Fibroblast of skin of right quadriceps (primary cell): ENCODE data around the gene ERBB4.
"Not testable (repeated sequence)": the region's sequence is repeated elsewhere in the genome, so short reads cannot be mapped to it uniquely, and the experiment has no call there.

ENCODE experiments used
- DNase-seq: peaks from one replicate; pipeline ENCODE4 v3.0.0-alpha.2; 2013

The ERBB4 gene

DNA sequence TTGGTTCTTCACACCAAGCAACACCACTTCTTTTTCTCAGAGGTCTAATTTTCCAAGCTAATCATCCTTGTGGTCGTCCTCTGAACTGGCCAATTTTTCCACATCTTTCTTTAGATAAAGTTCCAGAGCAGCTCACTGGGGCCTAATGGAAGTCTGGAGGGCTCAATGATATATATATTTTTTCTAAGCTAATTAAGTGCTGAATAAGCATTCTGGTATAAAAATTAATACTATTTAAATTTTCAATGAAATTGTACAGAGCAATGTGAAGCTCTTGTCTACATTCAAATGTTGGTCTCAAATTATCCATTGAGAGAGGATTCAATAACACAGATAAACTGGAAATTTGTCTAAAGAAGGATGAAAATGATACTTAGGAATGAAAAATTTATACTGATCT is 866.6 kb downstream of the ERBB4 start:
- DNase-seq, result no peak

DNA sequence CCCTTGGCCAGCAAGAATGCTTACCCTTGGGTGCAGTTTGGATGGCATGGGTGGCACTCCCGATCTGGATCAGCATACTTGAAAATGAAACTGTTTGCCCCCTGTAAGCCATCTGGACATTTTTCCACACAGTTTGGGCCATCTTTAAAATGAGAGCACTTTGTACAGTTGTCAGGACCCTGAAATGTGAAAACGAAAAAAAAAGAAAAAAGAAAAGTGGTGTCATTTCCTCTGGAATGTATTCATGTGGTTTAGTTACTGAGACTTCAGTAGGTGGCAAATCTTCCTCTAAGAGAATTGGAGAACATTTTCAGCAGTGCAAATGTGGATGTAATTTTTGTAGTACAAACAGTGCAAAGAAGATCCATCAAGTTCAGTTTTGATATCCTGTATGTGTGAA is 873.3 kb downstream of the ERBB4 start:
- no peak for DNase-seq

DNA sequence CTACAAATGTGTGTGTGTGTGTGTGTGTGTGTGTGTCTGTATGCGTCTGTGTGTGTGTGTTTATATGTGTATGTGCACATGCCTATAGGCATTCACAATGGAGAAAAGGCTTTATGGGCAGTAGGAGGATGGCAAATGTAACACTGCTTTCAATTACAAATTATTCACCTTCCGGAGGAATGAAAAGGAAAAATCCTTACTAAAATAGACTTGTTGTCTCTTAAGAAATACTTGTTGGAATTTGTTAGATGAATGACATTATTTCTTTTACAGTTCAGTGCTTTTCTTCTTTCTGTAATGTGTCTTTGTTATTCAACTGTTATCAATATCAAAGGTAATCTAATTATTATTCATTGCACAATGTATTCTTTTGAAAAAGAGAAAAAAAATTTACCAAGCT is 874.3 kb downstream of the ERBB4 start:
- DNase-seq, result no peak

GRCh38 chr2:211654211-211654780 is 884.3 kb downstream of the ERBB4 start:
- DNase-seq, result no peak

DNA sequence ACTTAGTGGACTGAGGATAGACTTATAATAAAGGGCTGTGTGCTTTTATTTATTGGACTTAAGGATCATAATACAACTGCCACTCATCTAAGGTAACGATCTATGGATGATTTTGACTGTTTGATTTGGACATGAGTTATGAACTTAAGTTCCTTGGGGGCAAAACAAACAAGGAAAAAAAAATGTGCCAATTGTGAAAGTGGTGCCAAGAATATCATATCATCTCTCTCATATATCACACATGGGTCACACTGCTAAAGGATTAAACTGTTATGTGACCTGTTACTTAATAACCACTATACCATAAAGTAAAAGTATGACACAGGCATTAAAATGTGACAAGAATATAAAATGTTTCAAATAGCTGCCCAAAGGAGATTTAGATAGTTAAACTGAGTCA is 886.3 kb downstream of the ERBB4 start:
- no peak for DNase-seq

GRCh38 chr2:211649331-211649730 is 889.3 kb downstream of the ERBB4 start:
- DNase-seq, result no peak

DNA sequence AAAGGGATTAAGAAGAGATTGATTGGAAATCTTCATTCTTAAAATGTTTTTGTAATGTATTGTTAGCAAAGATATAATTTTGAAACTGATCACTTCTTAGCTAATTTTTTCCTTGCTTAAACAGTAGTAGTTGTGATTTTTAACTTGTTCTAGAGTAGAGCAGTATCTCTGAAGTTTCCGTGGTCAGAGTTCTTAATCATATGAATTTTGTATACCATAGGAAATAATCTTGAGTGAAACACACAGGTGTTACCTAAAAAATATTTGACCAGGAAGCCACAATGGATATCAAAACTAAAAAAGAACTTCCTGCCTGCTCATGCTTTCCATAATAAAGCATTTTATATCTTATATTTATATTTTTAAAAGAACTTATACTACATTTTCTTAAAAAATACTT is 907.1 kb downstream of the ERBB4 start:
- DNase-seq, result no peak

DNA sequence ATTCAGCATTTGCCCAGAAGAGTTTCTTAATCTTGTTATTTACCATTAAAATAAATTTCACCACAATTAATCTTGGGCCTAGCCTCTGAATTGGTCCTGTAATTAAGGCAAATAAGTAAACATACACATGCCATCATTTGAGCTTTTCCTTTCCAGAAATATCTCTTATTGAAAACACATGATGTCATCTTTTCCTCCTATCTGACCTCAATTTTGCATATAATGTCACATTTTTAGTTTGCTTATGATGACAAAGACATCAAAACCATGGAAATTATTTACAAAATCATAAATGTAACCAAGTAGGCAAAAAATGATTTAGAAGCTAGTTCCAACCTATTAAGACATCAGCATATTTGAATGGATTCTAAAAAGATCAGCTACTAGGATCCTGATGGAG is 915.5 kb downstream of the ERBB4 start:
- DNase-seq, result no peak

GRCh38 chr2:211620986-211621385 is 917.6 kb downstream of the ERBB4 start:
- DNase-seq, result no peak

DNA sequence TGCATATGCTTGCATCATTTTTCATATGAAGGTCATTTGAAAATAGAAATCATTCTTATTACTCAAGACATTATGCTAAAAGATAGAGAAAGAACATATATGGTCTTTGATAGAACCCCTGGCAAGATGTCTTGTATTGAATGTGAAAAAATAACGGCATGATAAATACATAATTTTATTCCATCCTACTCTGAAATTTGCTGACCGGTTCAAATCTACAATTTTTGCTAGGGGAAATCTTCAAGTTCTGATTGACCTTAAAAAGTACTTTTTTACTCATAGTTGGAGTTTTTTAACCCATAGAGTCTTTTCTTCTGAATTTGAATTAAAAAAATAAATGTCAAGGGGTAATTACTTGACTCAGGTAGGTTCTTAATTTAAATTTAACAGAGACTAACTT is 920.8 kb downstream of the ERBB4 start:
- DNase-seq, result no peak

DNA sequence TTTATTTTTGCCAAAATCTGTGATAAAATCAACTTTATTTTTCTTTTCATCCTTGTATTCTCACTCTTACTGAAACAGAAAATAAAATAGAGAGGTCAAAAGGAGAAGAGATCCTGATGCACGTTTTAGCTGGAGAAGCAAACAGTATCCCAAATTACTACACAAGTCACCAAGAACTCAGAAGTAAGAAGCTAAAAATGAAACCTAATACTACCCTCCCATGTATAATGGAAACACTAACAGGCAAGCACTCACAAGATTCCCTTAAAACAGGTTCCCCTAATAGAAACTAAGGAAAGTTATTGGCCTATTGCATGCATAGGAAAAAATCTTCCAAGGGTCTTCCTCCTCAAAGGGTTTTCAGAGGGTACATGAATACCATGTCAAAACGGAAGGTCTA is 927.0 kb downstream of the ERBB4 start:
- no peak for DNase-seq

DNA sequence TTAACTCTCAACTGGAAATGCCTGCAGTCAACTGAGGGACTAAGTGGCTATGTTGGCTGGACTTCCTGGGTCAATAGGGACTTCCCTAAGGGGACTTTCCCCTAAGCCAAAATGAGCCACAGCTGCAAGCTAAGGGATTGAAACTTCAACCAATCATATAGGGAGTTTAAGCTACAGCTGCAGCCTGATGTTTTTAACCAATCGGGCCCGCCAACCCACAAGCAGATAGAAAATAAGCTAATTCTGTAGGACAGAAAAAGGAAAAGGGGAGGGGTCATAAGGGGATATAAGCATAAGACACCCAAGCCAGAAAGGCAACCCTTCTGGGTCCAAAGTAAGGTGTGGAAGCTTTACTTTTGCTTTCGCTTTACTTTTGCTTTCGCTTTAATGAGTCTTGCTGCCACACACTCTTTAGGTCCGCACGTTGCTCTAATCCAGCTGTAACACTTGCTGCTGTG is 927.5 kb downstream of the ERBB4 start:
- DNase-seq, result no peak

DNA sequence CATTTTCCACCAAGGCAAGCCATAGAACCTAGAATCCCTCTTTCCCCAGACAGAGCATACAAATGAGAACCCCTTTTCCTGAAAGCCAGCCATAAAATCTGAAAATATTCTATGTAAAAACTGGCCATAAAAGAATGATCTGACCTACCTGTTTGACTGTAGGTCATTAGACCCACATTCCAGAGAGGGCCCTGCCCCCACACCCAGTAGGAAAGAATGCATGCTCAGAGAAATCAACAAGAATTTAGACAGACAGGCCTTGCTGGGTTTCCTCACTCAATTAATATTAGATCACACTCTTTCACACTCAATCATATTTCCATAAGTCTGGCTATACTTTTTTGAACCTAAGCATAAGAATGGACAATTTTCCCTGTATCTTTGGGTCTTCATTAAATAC is 929.5 kb downstream of the ERBB4 start:
- no peak for DNase-seq

GRCh38 chr2:211599146-211599545 is 939.5 kb downstream of the ERBB4 start:
- DNase-seq, result no peak

- DNase-seq, result no peak
These were observed 940.4 kb downstream of the ERBB4 start for GRCh38 chr2:211598238-211598637.

DNA sequence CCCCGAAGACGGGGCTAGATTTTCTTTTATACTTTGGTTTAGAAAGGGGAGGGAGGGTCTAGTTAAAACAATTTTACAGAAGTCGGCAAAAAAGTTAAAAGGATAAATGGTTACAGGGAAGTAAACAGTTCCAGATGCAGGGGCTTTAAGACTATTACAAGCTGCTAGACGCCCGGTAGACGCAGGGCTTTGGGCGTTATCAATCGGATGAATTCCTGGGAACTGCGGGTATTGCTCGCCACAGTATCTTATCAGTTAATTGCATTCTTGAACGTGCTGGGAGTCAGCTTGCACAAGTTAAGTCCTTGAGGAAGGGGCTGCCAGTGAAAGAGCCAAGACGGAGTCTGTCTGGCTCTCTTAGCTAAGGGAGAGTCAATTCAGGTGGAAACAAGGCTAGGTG is 946.6 kb downstream of the ERBB4 start:
- not testable (repeated sequence) for DNase-seq

GRCh38 chr2:211591426-211591825 is 947.2 kb downstream of the ERBB4 start:
- no peak for DNase-seq

DNA sequence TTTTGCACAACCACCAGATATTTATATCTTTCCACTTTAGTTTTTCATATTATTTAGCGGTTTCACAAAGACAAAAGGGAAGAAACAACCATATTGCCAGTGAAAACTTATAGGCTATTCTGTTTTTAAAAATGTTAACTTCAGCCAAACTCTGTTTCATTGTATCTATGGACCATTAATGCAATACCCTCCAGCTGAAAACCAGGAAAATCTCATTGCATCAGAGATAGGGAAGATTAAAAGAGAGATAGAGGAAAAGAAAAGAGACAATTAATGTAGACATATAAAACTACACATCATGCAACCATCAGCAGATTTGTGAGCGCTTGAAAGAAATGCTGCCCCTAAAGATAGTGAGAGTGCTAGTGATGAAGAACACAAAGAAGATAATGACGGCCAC is 970.2 kb downstream of the ERBB4 start:
- DNase-seq, result no peak

DNA sequence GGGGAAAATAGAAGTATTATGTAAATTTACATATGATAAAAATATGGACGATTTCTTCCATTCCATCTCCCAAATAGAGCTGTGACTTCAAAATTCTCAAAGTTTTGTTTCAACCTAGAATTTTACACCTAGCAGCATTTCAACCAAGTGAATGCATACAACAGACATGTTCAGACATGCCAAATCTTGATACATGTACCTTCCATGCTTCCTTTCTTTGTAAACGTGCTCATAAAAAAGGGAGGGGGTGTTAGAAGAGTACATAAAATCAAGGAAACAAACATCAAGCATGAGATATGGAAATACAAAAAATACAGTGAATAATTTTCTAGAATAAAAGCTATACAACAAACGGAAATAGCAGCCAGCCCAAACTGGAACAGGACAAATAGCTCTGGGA is 974.2 kb downstream of the ERBB4 start:
- no peak for DNase-seq

DNA sequence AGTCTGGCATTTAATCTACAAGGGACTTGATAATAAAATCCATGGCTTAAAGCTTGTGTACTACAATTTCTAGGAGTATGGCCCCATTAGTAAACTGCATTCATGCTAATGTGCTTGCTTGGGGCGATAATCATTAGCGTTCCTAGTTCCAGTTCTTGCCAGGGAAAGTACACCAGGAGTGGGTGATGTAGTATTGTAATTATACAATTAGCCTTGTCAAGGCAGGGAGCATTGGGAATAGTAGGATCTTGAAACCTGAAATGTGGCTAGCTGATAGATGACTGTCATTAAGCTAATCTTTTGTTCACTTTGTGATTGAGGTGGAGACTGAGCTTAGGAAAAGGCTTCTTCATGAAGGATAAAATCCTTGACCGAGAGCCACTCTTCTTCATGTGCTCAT is 993.0 kb downstream of the ERBB4 start:
- DNase-seq, result no peak

DNA sequence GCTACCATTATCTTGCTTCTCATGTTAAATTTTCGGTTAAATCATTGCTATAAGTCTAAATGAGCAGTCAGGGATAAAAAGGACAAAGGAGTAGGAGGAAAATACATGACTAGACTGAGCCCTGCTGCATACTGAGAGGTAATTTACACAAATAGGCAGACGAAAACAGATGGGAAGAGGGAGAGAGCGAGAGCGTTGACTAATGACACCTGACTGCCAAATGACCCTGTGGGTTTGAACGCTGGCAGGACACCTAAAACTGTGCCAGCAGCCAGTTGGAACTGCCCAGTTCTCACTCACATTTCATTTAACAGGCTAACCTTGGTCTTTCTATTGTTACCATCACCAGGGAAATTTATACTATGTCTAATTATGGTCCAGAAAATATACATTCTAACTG is 1004.0 kb downstream of the ERBB4 start:
- no peak for DNase-seq

DNA sequence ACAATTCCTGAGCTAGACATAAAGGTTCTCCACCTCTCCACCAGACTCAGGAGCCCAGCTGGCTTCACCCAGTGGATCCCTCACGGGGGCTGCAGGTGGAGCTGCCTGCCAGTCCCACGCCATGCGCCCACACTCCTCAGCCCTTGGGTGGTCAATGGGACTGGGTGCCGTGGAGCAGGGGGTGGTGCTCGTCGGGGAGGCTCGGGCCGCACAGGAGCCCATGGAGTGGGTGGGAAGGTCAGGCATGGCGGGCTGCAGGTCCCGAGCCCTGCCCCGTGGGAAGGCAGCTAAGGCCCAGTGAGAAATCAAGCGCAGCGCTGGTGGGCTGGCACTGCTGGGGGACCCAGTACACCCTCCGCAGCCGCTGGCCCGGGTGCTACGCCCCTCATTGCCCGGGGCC is 1014.4 kb downstream of the ERBB4 start:
- DNase-seq, result not testable (repeated sequence)

DNA sequence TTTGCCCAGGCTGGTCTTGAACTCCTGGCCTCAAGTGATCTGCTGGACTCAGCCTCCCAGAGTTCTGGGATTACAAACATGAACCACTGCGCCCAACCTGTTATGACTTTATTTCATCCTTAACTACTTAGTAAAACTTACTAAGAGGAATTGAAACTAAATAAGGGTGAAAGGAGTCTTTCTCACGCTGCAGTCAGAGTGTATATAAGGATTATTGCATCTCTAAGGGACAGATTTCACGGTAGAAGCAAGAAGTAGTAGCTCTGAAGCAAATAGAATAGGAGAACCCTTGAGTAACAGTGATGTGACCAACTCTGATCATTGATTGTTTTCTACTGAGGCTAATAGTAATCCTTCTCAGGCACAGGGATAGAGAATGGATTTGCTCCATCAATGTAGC is 1022.1 kb downstream of the ERBB4 start:
- no peak for DNase-seq

DNA sequence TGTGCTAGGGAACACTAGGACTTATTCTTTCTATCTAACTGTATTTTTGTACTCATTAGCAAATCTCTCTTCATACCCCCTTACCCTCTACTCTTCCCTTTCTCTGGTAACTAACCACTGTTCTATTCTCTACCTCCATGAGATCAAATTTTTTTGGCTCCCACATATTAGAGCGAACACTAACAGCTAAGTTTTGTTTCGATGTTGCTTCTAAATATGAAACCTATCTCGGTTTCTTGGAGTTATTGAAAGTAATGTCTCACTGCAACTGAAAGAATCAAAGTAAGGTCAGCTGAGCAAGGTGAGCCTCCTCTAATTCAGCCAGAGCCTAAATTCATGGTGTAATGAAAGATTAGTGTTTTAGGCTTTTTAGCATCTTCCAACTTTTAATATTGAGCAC is 1024.6 kb downstream of the ERBB4 start:
- DNase-seq, result no peak

- DNase-seq, result no peak
These were observed 1025.2 kb downstream of the ERBB4 start for GRCh38 chr2:211513446-211513845.

GRCh38 chr2:211512806-211513205 is 1025.8 kb downstream of the ERBB4 start:
- DNase-seq, result no peak
